HL-60 (cell line): ENCODE data around the gene CEP89.

Source experiments
- CTCF ChIP-seq: IDR thresholded peaks from one replicate; pipeline ENCODE4 v1.5.1; 2011; ENCODE audit warnings: low read length, control low read depth, inconsistent platforms; ENCODE audit not compliant: insufficient read depth
- POLR2AphosphoS5 ChIP-seq: IDR thresholded peaks from 2 replicates; pipeline ENCODE4 v1.6.1; 2012; ENCODE audit warnings: low read depth
- SPI1 ChIP-seq: IDR thresholded peaks from 2 replicates; pipeline ENCODE4 v1.6.1; 2012; ENCODE audit warnings: low read depth, mild to moderate bottlenecking, borderline replicate concordance

GRCh38 chr19:32828139-32828538 lies 143.6 kb downstream of the CEP89 start:
- no peak for TF ChIP-seq CTCF
- TF ChIP-seq SPI1 = no peak
- TF ChIP-seq POLR2AphosphoS5 = no peak
